Measurements from ENCODE around the gene FLT4. TPM values are rescaled to one million over a fixed set of nuclear protein-coding genes. Genes with fewer than 3 reads are reported as not detected.
A peak's percentile ranks its signal among the peaks of the same experiment; 100 is the strongest.

The FLT4 gene
- polyA plus RNA-seq, 1 donor from 2014 or later: 0.56 TPM

DNA sequence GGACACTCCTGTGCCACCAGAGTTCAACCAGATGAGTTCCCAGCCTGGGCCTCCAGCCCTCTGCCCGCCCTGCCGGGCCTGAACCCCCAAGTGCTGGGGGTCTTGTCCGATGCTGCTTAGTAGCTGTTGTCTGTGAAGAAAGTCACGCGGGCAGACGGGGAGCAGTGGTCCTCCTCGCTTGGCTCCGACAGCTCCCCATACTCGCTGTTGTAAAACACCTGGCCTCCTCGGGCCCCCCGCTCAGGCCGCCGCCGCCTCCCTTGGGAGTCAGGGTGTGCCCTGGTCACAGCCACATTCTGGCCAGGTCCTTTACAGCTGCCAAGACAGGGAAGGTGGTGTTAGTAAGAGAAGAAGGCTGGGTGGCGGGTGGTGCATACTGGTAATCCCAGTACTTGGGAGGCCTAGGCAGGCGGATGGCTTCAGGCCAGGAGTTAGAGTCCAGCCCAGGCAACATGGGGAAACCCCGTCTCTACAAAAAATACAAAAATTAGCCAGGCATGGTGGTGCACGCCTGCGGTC, 46.3 kb downstream of the FLT4 start:
- peaks cover 0 to 3% (median 0%) of the 10 kb centered on the region in 3 donors for H3K4me1 Mint-ChIP-seq
- peaks cover 0 to 1% (median 0%) of the 10 kb centered on the region in 3 donors for H3K9me3 Mint-ChIP-seq
- H3K4me3 Mint-ChIP-seq: no peak overlapping the region
- H3K27ac Mint-ChIP-seq: no peak overlapping the region
- H3K27me3 Mint-ChIP-seq: peaks cover 3% of the 10 kb centered on the region
- no peaks in the 10 kb centered on the region for H3K36me3 Mint-ChIP-seq

DNA sequence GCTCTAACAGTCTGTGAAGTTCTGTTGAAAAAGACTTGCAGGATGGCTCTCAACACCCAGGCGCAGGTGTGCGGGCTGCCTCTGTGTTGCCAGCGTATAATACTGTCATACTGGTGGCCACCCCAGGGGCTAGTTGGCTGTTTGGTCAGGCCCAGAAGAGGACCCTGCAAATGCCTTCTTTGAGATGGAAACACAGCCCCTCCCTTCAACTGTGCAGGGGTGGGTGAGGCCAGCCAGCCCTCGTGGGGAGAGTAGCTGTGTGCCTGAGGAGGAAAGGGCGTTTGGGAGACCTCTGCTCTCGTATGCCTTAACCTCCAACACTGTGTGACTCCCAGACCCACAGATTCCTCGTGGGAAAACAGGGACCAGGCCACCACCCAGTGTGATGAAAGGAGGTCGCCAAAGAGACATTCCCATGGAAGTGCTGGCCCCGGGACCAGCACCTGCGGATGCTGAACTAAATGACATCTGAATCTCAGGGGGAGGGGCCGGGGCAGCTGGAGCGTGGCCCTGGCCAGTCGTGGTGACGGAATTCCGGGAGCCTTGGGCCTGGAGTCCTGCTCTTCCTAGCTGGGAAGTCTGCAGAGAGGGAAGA, 46.8 kb downstream of the FLT4 start:
- peaks cover 3% of the 10 kb centered on the region for H3K27me3 Mint-ChIP-seq
- no peaks in the 10 kb centered on the region for H3K36me3 Mint-ChIP-seq
- no peak overlapping the region for H3K4me3 Mint-ChIP-seq
- H3K9me3 Mint-ChIP-seq: peaks cover 0 to 1% (median 0%) of the 10 kb centered on the region in 3 donors
- peaks cover 0 to 3% (median 0%) of the 10 kb centered on the region in 3 donors for H3K4me1 Mint-ChIP-seq
- no peak overlapping the region for H3K27ac Mint-ChIP-seq

DNA sequence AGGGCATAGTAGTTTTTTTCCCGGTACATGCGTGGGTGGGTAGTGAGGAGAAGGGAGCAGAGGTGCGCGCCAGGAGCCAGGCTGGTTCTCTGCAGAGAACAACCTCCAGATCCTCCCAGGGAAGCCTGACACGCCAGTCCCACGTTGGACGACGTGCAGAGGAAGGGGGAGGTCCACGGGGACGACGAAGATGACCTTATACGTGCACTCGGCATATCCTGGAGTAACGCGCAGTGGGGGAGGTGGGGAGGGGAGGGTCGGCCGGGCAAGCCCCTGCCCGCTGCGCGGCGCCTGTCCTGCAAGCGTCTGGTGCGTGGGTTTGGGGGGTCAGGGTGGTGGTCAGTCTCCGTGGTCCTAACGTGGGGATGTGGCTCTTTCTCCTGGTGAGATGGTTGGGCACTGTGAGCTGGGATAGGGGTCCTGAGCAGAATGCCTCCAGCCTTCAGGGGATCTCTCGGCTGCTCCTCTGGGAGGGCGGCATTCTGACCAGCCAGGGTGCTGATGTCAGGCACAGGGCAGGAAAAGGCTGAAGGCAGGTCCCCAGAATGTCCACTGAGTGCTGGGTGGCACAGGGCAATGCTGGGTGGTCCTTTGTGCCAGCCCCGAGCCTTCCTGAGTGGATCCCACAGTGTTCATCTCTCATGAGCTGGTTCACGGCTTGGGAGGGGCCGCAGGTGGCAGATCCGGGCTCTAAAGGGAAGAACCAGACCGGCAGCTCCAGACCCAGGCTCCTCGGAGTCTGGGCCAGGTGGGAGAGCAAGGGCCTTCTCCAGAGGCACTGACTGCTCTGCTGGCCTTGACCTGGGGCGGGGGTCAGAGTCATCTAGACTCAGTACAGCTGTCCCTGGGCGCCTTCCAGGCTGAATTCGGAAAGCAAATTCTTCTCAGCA, 47.6 kb downstream of the FLT4 start:
- Mint-ChIP-seq H3K36me3 (no peaks in the 10 kb centered on the region), H3K9me3 (peaks cover 0 to 1% (median 0%) of the 10 kb centered on the region in 3 donors), H3K27ac (no peak overlapping the region), H3K27me3 (peaks cover 5% of the 10 kb centered on the region), H3K4me1 (peaks cover 0 to 3% (median 0%) of the 10 kb centered on the region in 3 donors), H3K4me3 (no peak overlapping the region)

DNA sequence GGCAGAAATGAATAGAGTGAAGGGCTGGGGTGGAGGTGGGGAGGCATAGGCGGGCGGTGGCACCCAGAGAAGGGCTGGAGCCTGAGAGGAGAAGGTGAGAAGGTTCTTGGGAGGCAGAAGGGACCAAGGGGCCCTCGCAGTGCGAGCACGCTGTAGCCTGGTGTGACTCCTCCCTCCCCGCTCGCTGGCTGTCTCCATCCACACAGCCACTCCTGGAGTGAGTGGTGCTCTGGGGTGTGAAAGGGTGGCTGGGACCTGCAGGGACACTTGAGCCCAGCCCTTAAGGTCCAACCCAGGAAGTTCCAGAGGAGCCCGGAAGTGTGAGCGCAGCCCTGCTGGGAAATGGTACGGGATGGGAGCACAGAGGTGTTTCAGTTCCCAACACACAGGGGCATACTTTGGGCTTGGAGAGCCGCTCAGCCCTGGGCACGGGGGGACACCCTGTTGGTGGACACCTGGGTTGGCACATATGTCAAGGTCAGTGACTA, 48.8 kb downstream of the FLT4 start:
- Mint-ChIP-seq H3K36me3 (no peaks in the 10 kb centered on the region), H3K4me1 (no peaks in the 10 kb centered on the region), H3K27me3 (peaks cover 5% of the 10 kb centered on the region), H3K27ac (no peak overlapping the region), H3K4me3 (no peak overlapping the region), H3K9me3 (peaks cover 0 to 1% (median 0%) of the 10 kb centered on the region in 3 donors)

DNA sequence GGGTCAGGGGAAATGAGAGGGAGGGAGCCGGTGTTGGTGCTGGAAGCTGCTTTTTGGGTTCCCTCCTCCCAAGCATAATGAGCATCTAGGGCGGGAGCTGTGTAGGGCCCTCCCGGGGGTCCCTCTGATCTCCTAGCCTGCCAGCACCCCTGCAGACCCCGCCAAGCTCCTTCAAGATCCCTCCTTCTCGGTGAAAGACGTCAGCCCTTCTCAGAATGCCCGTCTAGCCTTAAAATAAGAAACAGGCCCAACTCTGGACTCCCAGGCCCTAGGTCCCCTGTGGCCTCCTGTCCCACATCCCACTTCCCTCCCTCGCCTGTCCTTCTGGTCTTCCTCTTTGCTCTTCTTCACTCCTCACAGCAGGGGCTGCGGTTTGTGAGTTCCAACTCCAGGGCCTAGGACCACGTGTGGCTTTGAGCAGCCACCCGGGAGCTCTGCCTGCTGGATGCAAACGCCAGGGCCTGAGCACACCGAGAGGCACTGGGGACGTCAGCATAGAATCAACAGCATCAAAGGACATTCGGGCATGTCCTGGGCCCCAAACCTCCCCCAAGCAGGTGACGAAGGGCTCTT, 49.3 kb downstream of the FLT4 start:
- H3K36me3 Mint-ChIP-seq: no peaks in the 10 kb centered on the region
- peaks cover 5% of the 10 kb centered on the region for H3K27me3 Mint-ChIP-seq
- no peak overlapping the region for H3K27ac Mint-ChIP-seq
- H3K4me3 Mint-ChIP-seq: no peak overlapping the region
- peaks cover 0 to 1% (median 0%) of the 10 kb centered on the region in 3 donors for H3K9me3 Mint-ChIP-seq
- no peaks in the 10 kb centered on the region for H3K4me1 Mint-ChIP-seq

DNA sequence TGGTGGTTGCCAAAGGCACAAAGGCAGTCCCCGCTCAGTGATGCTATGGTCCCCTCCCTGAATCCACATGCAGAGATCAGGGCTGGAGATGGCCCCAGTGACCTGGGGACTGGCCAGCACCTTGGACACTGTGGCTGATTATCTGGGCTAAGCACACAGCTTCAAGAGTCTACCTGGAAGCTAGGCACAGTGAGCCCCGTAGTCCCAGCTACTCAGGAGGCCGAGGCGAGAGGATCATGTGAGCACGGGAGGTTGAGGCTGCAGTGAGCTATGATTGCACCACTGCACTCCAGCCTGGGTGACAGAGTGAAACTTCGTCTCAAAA, 49.8 kb downstream of the FLT4 start:
- H3K4me3 Mint-ChIP-seq: no peak overlapping the region
- H3K9me3 Mint-ChIP-seq: peaks cover 0 to 3% (median 0%) of the 10 kb centered on the region in 3 donors
- no peaks in the 10 kb centered on the region for H3K36me3 Mint-ChIP-seq
- H3K4me1 Mint-ChIP-seq: no peaks in the 10 kb centered on the region
- H3K27me3 Mint-ChIP-seq: peaks cover 5% of the 10 kb centered on the region
- H3K27ac Mint-ChIP-seq: no peak overlapping the region

DNA sequence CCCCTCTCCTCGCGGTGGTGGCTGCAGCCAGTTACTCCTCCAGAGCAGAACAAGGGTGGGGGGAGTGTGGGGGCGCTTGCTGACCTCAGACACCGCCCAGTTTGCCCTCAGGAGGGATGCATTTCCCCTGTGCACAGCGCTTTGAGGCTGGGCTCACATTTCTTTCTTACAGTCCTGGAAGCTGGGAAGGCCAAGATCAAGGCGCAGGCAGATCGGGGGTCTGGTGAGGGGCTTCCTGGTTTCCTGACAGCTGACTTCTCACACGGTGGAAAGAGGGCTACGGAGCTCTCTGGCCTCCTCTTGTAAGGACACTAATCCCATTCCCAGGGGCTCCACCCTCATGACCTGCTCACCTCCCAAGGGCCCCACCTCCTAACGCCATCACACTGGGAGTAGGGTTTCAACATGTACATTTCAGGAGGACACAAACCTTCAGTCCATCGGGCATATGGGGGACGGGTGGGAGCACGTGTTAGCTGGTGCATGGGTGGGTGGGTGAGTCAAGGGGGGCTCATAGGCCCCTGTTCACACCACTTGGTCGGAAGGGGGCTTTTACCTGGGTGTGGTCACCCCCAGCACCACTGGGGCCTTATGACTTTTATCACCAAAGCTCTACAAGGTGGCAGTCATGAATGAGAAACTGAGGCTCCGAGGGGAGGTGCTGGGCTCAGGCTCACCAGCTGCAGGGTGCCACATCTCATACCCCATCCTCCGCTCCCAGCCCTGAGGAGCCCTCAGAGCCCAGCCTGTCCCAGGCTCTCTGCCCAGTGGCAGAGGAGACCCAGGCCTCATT, 50.4 kb downstream of the FLT4 start:
- Mint-ChIP-seq H3K36me3 (no peaks in the 10 kb centered on the region), H3K27ac (peak overlapping the region in 1 of 3 donors; percentile 3), H3K4me1 (no peaks in the 10 kb centered on the region), H3K9me3 (peaks cover 0 to 3% (median 0%) of the 10 kb centered on the region in 3 donors), H3K4me3 (no peak overlapping the region), H3K27me3 (peaks cover 5% of the 10 kb centered on the region)

DNA sequence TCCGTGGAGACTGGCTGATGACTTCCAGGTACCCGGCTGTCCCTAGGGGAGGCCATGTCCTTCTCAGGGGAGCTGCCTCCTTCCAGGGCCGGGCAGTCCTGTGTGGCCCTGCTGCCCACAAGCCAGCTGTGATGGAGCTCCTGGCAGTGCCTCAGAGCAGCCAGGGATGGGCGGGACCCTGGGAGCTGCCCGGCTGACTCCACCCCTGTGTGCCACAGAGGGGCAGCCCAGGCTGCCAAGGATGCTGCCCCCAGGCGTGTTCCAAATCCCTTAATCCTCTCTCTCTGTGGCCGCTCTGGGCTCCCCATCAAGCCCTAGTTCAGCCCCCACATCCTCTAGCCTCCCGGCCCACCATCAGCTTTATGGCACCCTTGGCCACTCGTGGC, 51.1 kb downstream of the FLT4 start:
- Mint-ChIP-seq H3K27ac (no peak overlapping the region), H3K4me3 (no peak overlapping the region), H3K4me1 (no peaks in the 10 kb centered on the region), H3K9me3 (peaks cover 0 to 3% (median 0%) of the 10 kb centered on the region in 3 donors), H3K36me3 (no peaks in the 10 kb centered on the region), H3K27me3 (peaks cover 8% of the 10 kb centered on the region)

DNA sequence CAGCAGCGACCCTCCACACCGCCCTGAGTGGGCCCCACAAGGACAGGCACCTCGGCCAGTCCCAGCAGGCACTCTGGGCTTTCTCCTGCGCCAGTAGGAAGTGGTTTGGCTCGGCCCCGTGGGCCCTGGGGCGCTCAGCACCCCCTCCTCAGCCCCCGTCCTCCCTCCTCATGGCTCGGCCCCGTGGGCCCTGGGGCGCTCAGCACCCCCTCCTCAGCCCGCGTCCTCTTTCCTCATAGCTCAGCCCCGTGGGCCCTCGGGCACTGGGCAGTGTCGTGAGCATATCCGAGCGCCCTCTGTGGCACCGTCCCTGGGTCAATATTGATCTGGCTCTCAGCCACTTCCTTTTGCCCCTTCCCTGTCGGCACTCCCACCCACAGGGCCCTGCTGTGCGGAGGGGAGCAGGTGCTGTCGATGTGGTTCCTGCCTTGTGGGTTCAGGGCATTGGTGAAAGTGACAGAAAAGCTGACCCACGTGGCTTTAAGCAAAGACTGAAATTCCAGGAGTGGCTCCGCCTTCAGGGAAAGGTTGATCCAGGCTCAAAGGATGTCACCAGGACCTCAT, 52.6 kb downstream of the FLT4 start:
- Mint-ChIP-seq H3K27ac (no peak overlapping the region), H3K36me3 (no peaks in the 10 kb centered on the region), H3K9me3 (peaks cover 0 to 3% (median 0%) of the 10 kb centered on the region in 3 donors), H3K27me3 (peaks cover 20% of the 10 kb centered on the region), H3K4me1 (peaks cover 0 to 2% (median 2%) of the 10 kb centered on the region in 3 donors), H3K4me3 (no peak overlapping the region)

DNA sequence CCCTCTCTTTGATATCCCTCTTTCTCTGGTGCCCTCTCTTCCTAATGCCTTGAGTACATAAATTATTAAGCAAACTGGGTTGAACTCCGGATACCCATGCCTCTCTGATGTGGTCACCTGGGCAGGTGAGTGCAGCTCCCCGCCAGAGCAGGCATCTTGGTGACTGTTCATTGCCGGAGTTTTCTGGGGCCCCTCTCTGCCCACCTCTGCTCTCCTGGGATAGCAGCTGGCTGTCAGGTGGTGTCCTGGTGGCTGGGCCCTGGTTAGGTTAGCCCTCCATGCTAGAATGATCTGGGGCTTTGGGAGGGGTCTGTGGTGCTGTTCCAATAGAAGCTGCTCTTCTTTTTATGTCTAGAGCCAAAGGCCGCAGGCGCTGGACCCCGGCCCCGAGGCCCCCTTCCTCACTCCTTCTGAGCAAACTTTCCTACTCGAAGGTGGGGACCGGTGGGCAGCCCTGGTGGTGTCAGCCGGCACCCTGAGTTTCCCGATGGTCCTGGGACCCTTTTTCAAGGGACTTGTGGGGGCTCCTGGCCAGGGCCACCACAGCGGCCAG, 53.2 kb downstream of the FLT4 start:
- no peaks in the 10 kb centered on the region for H3K36me3 Mint-ChIP-seq
- peaks cover 0 to 2% (median 2%) of the 10 kb centered on the region in 3 donors for H3K4me1 Mint-ChIP-seq
- peaks cover 0 to 2% (median 0%) of the 10 kb centered on the region in 3 donors for H3K9me3 Mint-ChIP-seq
- H3K27me3 Mint-ChIP-seq: peaks cover 20% of the 10 kb centered on the region
- H3K27ac Mint-ChIP-seq: peak overlapping the region in 1 of 3 donors; percentile 59
- H3K4me3 Mint-ChIP-seq: no peak overlapping the region

DNA sequence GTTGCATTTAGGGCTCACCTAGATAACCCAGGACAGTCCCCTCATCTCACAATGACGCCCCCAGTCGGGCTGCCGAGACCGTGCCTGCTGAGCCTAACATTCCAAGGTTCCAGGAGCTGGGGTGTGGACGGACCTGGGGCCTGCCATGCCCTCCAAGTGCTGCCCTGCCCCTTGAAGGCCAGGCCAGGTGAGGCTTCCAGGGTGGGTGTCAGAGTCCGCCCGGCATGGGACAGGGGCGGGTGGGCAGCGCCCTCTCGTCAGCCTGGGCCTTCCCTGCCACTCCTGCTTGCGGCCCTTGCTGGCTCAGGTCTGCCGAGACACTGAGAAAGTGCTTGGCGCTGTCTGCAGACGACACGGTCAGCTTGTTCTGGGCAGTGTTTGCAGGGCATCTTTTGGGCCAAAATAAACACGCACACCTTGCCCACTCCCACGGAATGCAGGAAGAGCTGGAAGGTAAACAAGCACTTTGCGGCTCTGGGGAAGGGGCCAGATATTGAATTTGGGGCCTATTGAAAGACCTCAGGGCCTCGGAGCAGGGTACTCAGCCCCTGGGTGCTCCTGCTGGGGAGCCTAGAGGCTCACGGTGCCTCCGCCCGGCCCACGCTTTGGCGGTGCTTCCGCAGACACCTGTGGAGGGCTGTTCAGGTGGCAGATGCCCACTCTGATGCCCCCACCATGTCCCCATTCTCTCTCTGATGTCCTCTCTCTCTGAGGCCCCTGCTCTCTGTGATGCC, 53.9 kb downstream of the FLT4 start:
- H3K4me1 Mint-ChIP-seq: peaks cover 0 to 2% (median 2%) of the 10 kb centered on the region in 3 donors
- no peak overlapping the region for H3K4me3 Mint-ChIP-seq
- H3K9me3 Mint-ChIP-seq: peaks cover 0 to 2% (median 0%) of the 10 kb centered on the region in 3 donors
- no peaks in the 10 kb centered on the region for H3K36me3 Mint-ChIP-seq
- peak overlapping the region in 1 of 3 donors; percentile 59 for H3K27ac Mint-ChIP-seq
- H3K27me3 Mint-ChIP-seq: peaks cover 20% of the 10 kb centered on the region

DNA sequence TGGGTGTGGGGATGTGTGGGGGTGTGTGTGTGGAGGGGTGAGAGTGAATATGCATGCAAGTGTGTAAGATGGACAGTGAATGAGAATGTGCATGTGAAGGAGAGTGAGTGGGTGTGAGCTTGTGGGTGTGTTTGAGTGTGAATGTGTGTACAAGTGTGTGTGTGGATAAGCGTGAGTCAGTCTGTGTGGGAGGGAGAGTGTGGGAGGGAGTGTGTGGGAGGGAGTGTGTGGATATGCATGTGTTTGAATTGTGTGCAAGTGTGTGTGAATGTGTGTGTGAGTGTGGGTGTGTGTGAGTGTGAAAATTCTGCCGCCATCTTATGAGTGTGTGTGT, 54.4 kb downstream of the FLT4 start:
- Mint-ChIP-seq H3K27me3 (peaks cover 17% of the 10 kb centered on the region), H3K4me1 (peaks cover 0 to 2% (median 2%) of the 10 kb centered on the region in 3 donors), H3K27ac (no peak overlapping the region), H3K36me3 (no peaks in the 10 kb centered on the region), H3K4me3 (no peak overlapping the region), H3K9me3 (peaks cover 0 to 2% (median 0%) of the 10 kb centered on the region in 3 donors)

DNA sequence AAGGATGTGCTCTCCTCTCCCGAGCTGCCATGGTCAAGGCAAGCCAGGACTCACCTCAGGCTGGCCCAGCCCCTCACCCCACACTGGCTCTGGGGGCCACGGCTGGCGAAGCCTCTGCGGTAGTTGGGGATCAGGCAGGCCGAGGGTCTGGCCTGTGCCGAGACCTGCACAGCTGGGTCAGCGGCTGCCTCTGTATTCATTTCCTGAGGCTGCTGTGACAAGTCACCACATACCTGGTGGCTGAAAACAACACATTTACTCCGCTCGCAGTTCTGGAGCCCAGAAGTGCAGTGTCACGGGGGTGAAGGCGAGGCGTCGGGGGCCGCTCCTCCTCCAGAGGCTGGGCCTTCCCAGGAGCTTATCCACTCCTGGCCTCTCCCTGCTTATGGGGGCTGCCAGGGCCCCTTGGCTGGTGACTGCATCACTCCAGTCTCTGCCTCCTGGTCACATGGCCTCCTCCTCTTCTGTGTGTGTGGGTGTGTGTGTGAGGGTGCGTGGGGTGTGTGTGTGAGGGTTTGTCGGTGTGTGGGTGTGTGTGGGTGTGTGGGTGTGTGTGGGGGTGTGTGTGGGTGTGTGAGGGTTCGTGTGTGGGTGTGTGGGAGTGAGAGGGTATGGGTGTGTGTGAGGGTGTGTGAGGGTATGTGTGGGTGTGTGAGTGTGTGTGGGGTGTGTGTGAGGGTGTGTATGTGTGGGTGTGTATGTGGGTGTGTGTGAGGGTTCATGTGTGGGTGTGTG, 54.9 kb downstream of the FLT4 start:
- no peak overlapping the region for H3K4me3 Mint-ChIP-seq
- H3K4me1 Mint-ChIP-seq: peaks cover 0 to 2% (median 2%) of the 10 kb centered on the region in 3 donors
- peaks cover 0 to 2% (median 0%) of the 10 kb centered on the region in 3 donors for H3K9me3 Mint-ChIP-seq
- H3K27me3 Mint-ChIP-seq: peaks cover 22% of the 10 kb centered on the region
- H3K27ac Mint-ChIP-seq: no peak overlapping the region
- no peaks in the 10 kb centered on the region for H3K36me3 Mint-ChIP-seq
